Fibroblast of the conjunctiva (primary cell): ENCODE data around the gene GRK2.

ENCODE experiments used
- DNase-seq: peaks from one replicate; pipeline ENCODE4 v3.0.0-alpha.2; 2010; ENCODE audit warnings: low read depth

GRK2 gene

GRCh38 chr11:67282155-67282875, 16.0 kb downstream of the GRK2 start:
- DNase-seq: no peak

- DNase-seq: no peak
Observed at GRCh38 chr11:67282876-67283371, 16.7 kb downstream of the GRK2 start.

- DNase-seq: no peak
Observed at GRCh38 chr11:67283481-67283963, 17.2 kb downstream of the GRK2 start.

- DNase-seq: no peak
Observed at GRCh38 chr11:67284811-67285540, 18.7 kb downstream of the GRK2 start.

- DNase-seq: no peak
Observed at GRCh38 chr11:67285541-67286498, 19.5 kb downstream of the GRK2 start.

- no peak for DNase-seq
Observed at GRCh38 chr11:67286621-67287333, 20.5 kb downstream of the GRK2 start.

GRCh38 chr11:67287355-67288197, 21.3 kb downstream of the GRK2 start:
- DNase-seq: no peak

- no peak for DNase-seq
Observed at GRCh38 chr11:67288198-67288451, 21.9 kb downstream of the GRK2 start.

GRCh38 chr11:67288452-67289225, 22.4 kb downstream of the GRK2 start:
- DNase-seq: peak; percentile 70

GRCh38 chr11:67289226-67289650, 23.0 kb downstream of the GRK2 start, which contains the start of gene ANKRD13D:
ANKRD13D (plus strand) TSS chr11:67289303; CDS start chr11:67289461, 158 bp downstream.
- no peak for DNase-seq

- DNase-seq: no peak
Observed at GRCh38 chr11:67289651-67290479, 23.6 kb downstream of the GRK2 start.

- peak; percentile 55 for DNase-seq
Observed at GRCh38 chr11:67290801-67291200, 24.5 kb downstream of the GRK2 start.

- no peak for DNase-seq
Observed at GRCh38 chr11:67291481-67292381, 25.5 kb downstream of the GRK2 start.

- no peak for DNase-seq
Observed at GRCh38 chr11:67292671-67293070, 26.4 kb downstream of the GRK2 start.

GRCh38 chr11:67293090-67293489, 26.8 kb downstream of the GRK2 start:
- DNase-seq: no peak

GRCh38 chr11:67295846-67296245, 29.6 kb downstream of the GRK2 start:
- no peak for DNase-seq

- DNase-seq: no peak
Observed at GRCh38 chr11:67298786-67299185, 32.5 kb downstream of the GRK2 start.
